ENCODE measurements around the gene ZNF45. TPM values are rescaled to one million over a fixed set of nuclear protein-coding genes. Genes with fewer than 3 reads are reported as not detected.
"Not testable (repeated sequence)": the region's sequence is repeated elsewhere in the genome, so short reads cannot be mapped to it uniquely, and the experiment has no call there.

The ZNF45 gene
- total RNA-seq, 1 experiment from 2014 or later = 19.8 TPM

DNA sequence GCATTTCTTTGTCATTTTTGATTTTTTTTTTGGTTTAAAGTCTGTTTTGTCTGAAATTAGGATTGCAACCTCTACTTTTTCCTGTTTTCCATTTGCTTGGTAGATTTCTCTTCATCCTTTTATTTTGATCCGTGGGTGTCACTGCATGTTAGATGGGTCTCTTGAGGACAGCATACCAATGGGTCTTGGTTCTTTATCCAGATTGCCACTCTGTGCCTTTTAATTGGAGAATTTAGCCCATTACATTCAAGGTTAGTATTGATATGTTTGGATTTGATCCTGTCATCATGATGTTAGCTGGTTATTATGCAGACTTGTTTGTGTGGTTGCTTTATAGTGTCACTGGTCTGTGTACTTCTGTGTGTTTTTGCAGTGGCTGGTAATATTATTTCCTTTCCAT is 12.3 kb upstream of the ZNF45 start:
- H3K23me2 ChIP-seq (ENCODE audit: insufficient read length, low read depth, low read length, poor library complexity, severe bottlenecking); H3T11ph ChIP-seq (ENCODE audit: low read length); H3K4me3 Mint-ChIP-seq; H3K4me1 Mint-ChIP-seq; H3K23ac ChIP-seq (ENCODE audit: insufficient read length, low read depth, low read length); H3K27ac ChIP-seq (ENCODE audit: insufficient read length, low read depth, low read length); H2BK20ac ChIP-seq (ENCODE audit: low read depth, low read length, poor library complexity, severe bottlenecking); H3K14ac ChIP-seq (ENCODE audit: insufficient read depth, low read length); H2AFZ ChIP-seq (ENCODE audit: low read length); H4K91ac ChIP-seq (ENCODE audit: insufficient read length, low read depth, low read length); H3K27ac Mint-ChIP-seq; H3K79me2 ChIP-seq (ENCODE audit: insufficient read depth, low read length); H3K79me1 ChIP-seq (ENCODE audit: insufficient read depth, low read depth, low read length, poor library complexity, severe bottlenecking); H4K5ac ChIP-seq (ENCODE audit: insufficient read length, low read depth, low read length); H2BK12ac ChIP-seq (ENCODE audit: insufficient read length, low read depth, low read length); H3K4me1 ChIP-seq (ENCODE audit: insufficient read depth, low read length); DNase-seq; H2BK120ac ChIP-seq (ENCODE audit: low read depth, low read length, poor library complexity, severe bottlenecking); H4K8ac ChIP-seq (replicated peaks; ENCODE audit: insufficient read length, low read depth, low read length); H4K20me1 ChIP-seq (ENCODE audit: control insufficient read depth, insufficient read depth, insufficient read length); H3K4ac ChIP-seq (ENCODE audit: low read depth, low read length); H3K27me3 ChIP-seq (ENCODE audit: insufficient read depth, low read length); H3K18ac ChIP-seq (ENCODE audit: insufficient read length, low read depth, low read length); H3K56ac ChIP-seq (ENCODE audit: insufficient read length, low read depth, low read length); H3K4me2 ChIP-seq (ENCODE audit: insufficient read depth, insufficient read length, low read length); H3K9me3 ChIP-seq (ENCODE audit: control insufficient read depth, low read depth, low read length); H3K9ac ChIP-seq (ENCODE audit: extremely low read depth, insufficient read length, low read length); H2AK5ac ChIP-seq (ENCODE audit: insufficient read length, low read length); H2BK15ac ChIP-seq (ENCODE audit: low read depth, low read length); H2BK5ac ChIP-seq (ENCODE audit: insufficient read length, low read length): not testable (repeated sequence)
- peaks cover 1 to 11% (median 8%) of the 10 kb centered on the region in 3 experiments for H3K36me3 Mint-ChIP-seq (ENCODE audit: insufficient read depth in 1 of 3, low read depth in 3 of 3)
- peaks cover 26% of the 10 kb centered on the region for H3K27me3 Mint-ChIP-seq (ENCODE audit: low read depth)
- WGBS (ENCODE audit: extremely low coverage, insufficient read length, low lambda C conversion rate) = no CpG with 5 or more reads among the region's 1 CpG
- H3K9me3 Mint-ChIP-seq = peaks cover 58 to 72% of the 10 kb centered on the region in 2 experiments

Measured in H9 (cell line).